SK-N-MC (cell line): ENCODE measurements around the gene KLHL29.

Experiments
- EZH2 ChIP-seq: fragments of 200-600 bp; sonication (generic); IDR thresholded peaks from one replicate; pipeline ENCODE4 v1.6.1; 2017; ENCODE audit warnings: antibody characterized with exemption
- FOXP2 ChIP-seq: optimal IDR thresholded peaks from 2 replicates; pipeline ENCODE3; 2011; ENCODE audit warnings: mild to moderate bottlenecking, moderate library complexity; ENCODE audit not compliant: insufficient read depth; ENCODE audit errors: extremely low read length, control extremely low read depth
- POLR2AphosphoS5 ChIP-seq: IDR thresholded peaks from 2 replicates; pipeline ENCODE4 v1.6.1; 2012; ENCODE audit warnings: mild to moderate bottlenecking, low read depth, low read length, borderline replicate concordance

DNA sequence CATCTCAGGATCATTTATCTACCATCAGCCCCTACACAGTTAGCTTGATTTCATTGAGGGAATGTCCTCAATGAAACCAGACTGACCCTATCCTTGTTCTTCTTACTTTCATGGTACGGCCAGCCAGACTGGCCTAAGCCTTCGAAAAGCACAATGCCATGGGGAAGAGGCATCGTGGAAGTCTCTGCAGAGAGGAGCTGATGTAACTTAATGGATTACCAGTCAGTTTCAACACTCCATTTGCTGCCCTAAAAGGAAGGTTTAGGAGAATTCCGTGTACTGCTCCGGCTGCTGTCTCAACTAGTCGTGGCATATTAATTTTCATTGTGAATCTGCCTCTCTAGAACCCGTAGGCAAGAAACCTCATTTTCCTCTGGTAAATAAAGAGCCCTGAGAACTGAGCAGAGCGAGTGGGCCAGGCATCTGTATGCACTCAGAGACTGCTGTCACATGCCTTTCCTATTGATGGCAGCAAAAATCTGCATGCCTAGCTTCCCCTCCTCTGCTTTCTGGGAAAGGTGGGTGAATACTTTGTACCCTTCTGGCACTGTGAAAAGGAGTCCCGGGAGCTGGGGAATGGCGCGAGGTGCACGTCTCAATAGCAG, 184.9 kb downstream of the KLHL29 start:
- TF ChIP-seq FOXP2 (no peak), EZH2 (no peak), POLR2AphosphoS5 (no peak)
